Liver (tissue), 3 donors: ENCODE measurements around the gene MYO5C.

Experiments
- TAF1 ChIP-seq: conservative IDR thresholded peaks from 2 replicates; pipeline ENCODE4 v1.6.1; 2016; ENCODE audit warnings: antibody characterized with exemption, mild to moderate bottlenecking
- YY1 ChIP-seq: IDR thresholded peaks from 2 replicates; pipeline ENCODE4 v1.6.1; 2016; ENCODE audit warnings: antibody characterized with exemption, mild to moderate bottlenecking
- TF ChIP-seq, protein P1 (sequence below): fragments of 150-350 bp; IDR thresholded peaks from 2 replicates; pipeline ENCODE4 v1.5.1; 2017; ENCODE audit warnings: improper control_type of control experiment, low read depth, low read length; ENCODE audit not compliant: missing input control
- TF ChIP-seq, protein P2 (sequence below): IDR thresholded peaks from 2 replicates; pipeline ENCODE4 v1.6.1; 2016; ENCODE audit warnings: antibody characterized with exemption, mild to moderate bottlenecking
- donor health status: healthy.
- donor health status: healthy.

DNA sequence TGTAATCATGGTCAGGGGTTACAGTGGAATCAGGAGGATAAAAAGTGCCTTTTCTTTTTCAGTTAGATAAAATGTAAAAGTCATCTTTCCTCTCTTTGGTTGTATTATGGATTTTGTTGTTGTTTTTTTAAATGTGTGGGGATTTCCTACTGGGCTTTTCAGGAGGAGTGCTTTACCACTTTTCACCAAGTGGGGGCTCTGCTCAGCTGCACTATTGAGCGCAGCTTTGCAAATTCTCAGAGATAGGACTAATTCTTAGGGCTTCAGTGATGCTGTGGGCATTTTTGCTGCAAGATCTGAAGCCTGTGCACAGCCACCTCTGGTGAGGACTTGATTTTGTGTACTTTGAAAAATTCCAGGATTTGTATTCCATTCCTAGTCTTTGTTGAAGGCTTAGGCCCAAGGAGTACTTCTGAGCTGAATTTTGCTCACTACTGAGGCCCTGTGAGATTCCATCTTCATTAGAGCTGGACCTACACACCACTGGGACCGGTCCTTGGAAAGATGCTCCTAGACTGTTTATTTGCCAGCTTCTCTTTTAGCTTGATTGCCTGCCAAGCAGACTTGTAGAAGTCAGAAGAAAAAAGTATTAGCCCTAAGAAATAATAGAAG is 111.9 kb downstream of the MYO5C start:
- TF ChIP-seq, protein P1, sequence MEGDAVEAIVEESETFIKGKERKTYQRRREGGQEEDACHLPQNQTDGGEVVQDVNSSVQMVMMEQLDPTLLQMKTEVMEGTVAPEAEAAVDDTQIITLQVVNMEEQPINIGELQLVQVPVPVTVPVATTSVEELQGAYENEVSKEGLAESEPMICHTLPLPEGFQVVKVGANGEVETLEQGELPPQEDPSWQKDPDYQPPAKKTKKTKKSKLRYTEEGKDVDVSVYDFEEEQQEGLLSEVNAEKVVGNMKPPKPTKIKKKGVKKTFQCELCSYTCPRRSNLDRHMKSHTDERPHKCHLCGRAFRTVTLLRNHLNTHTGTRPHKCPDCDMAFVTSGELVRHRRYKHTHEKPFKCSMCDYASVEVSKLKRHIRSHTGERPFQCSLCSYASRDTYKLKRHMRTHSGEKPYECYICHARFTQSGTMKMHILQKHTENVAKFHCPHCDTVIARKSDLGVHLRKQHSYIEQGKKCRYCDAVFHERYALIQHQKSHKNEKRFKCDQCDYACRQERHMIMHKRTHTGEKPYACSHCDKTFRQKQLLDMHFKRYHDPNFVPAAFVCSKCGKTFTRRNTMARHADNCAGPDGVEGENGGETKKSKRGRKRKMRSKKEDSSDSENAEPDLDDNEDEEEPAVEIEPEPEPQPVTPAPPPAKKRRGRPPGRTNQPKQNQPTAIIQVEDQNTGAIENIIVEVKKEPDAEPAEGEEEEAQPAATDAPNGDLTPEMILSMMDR: peak; percentile 69
- TF ChIP-seq YY1: no peak
- TF ChIP-seq, protein P2, sequence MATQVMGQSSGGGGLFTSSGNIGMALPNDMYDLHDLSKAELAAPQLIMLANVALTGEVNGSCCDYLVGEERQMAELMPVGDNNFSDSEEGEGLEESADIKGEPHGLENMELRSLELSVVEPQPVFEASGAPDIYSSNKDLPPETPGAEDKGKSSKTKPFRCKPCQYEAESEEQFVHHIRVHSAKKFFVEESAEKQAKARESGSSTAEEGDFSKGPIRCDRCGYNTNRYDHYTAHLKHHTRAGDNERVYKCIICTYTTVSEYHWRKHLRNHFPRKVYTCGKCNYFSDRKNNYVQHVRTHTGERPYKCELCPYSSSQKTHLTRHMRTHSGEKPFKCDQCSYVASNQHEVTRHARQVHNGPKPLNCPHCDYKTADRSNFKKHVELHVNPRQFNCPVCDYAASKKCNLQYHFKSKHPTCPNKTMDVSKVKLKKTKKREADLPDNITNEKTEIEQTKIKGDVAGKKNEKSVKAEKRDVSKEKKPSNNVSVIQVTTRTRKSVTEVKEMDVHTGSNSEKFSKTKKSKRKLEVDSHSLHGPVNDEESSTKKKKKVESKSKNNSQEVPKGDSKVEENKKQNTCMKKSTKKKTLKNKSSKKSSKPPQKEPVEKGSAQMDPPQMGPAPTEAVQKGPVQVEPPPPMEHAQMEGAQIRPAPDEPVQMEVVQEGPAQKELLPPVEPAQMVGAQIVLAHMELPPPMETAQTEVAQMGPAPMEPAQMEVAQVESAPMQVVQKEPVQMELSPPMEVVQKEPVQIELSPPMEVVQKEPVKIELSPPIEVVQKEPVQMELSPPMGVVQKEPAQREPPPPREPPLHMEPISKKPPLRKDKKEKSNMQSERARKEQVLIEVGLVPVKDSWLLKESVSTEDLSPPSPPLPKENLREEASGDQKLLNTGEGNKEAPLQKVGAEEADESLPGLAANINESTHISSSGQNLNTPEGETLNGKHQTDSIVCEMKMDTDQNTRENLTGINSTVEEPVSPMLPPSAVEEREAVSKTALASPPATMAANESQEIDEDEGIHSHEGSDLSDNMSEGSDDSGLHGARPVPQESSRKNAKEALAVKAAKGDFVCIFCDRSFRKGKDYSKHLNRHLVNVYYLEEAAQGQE: no peak
- no peak for TF ChIP-seq TAF1
